Inferior parietal cortex (tissue), 1 donor: ENCODE measurements around the gene FTH1.

ENCODE experiments used
- DNase-seq: peaks from one replicate; pipeline ENCODE4 v3.0.0-alpha.2; 2016; ENCODE audit errors: extremely low spot score

Gene FTH1

GRCh38 chr11:61917334-61918109 is 49.9 kb downstream of the FTH1 start, which contains the start of gene RAB3IL1:
TSS of gene RAB3IL1 (minus strand) at chr11:61917566. CDS start at chr11:61917367, 199 bp downstream.
- peak; percentile 38 for DNase-seq

- no peak for DNase-seq
These were observed 50.6 kb downstream of the FTH1 start for GRCh38 chr11:61916737-61917333.

- no peak for DNase-seq
These were observed 52.8 kb downstream of the FTH1 start for GRCh38 chr11:61914471-61915171.
